HepG2 (cell line): ENCODE results near the gene NHSL1. TPM values are rescaled to one million over a fixed set of nuclear protein-coding genes. Genes with fewer than 3 reads are reported as not detected.

ENCODE experiments used
- microRNA-seq: library from miRNA; unstranded; fragments of <30 nt; microRNA quantifications from one replicate; pipeline ENCODE4, GENCODE V29; 2020
- polyA plus RNA-seq, 8 experiments: library from polyadenylated mRNA; depleted of rRNA in 3 of 8; stranded (reverse) in 7 of 8; unstranded in 1 of 8; fragments of >200 nt; fragmentation: Illumina TruSeq in 4 of 8; extraction: Trizol in 4 of 8; gene quantifications; 2 replicates each; pipeline versions ENCODE4 v1.2.1 to v1.2.3, GENCODE V29; 2011 to 2016; ENCODE audit warnings: low read depth in 4 of 8, missing spikeins in 1 of 8, mixed read lengths in 1 of 8; ENCODE audit not compliant: insufficient read depth in 1 of 8
- small RNA-seq, 3 experiments: library from RNA; depleted of rRNA; stranded (forward); fragments of <200 nt; gene quantifications; one replicate each; pipeline ENCODE3, GENCODE V24; 2012; ENCODE audit warnings: low read depth in 2 of 3, low replicate concordance in 1 of 3; ENCODE audit not compliant: insufficient read length in 3 of 3, insufficient read depth in 2 of 3
- total RNA-seq, 5 experiments: library from RNA; depleted of rRNA; stranded (reverse); fragments of >200 nt; fragmentation: Illumina TruSeq; extraction: Trizol; gene quantifications; 2 replicates each; pipeline ENCODE4 v1.2.3, GENCODE V29; 2016; ENCODE audit warnings: low read depth in 1 of 5

The NHSL1 gene
- total and polyA plus RNA-seq, 2 of the 13 experiments (the other 11 are each of a cell fraction or from before 2014, with no cell fraction given), result 24.9 to 53.6 TPM

Small RNA genes within 50 kb of the gene (microRNA-seq; reads per million reads assigned to microRNA genes)
- gene MIR3145, result 38.8 reads per million, percentile 65 among the genes with 10 or more reads in this experiment

Small RNA genes within 50 kb of the gene (small RNA-seq; reads per million reads assigned to genes)
- 0 reads per million in 3 experiments for gene AL031003.1
- 0 reads per million in 3 experiments for gene AL391669.1
- gene MIR3145, result 0.61 to 117 (median 114) reads per million in 3 experiments

Other genes starting within 250 kb of the NHSL1 start
- not detected in 2 replicates for gene SMIM28, start 121.6 kb downstream of the NHSL1 start, total RNA-seq (2016; rRNA removed; fragmentation: Illumina TruSeq; extraction: Trizol)
- gene SMIM28, start 121.6 kb downstream of the NHSL1 start, polyA plus RNA-seq (2011; rRNA removed), result not detected in 2 replicates
- 63.5 and 72.8 TPM in 2 replicates for gene HEBP2, start 95.3 kb downstream of the NHSL1 start, total RNA-seq (2016; rRNA removed; fragmentation: Illumina TruSeq; extraction: Trizol)
- 13.5 and 16.0 TPM in 2 replicates for gene HEBP2, start 95.3 kb downstream of the NHSL1 start, polyA plus RNA-seq (2011; rRNA removed)